Measurements from ENCODE around the gene DENND6B.

Gene DENND6B

GRCh38 chr22:50316114-50317065 lies 10.4 kb downstream of the DENND6B start:
- DNase-seq (ENCODE audit: low read depth in 2 of 2): no peak

GRCh38 chr22:50315289-50316113 lies 11.3 kb downstream of the DENND6B start:
- DNase-seq (ENCODE audit: low read depth in 2 of 2): no peak

GRCh38 chr22:50314455-50315288 lies 12.1 kb downstream of the DENND6B start:
- peak; percentile 67 to 74 for DNase-seq (ENCODE audit: low read depth in 2 of 2)

GRCh38 chr22:50314081-50314454 lies 12.7 kb downstream of the DENND6B start:
- DNase-seq (ENCODE audit: low read depth in 2 of 2): no peak

GRCh38 chr22:50313600-50313999 lies 13.2 kb downstream of the DENND6B start:
- no peak for DNase-seq (ENCODE audit: low read depth in 2 of 2)

GRCh38 chr22:50313021-50313420 lies 13.8 kb downstream of the DENND6B start:
- no peak for DNase-seq (ENCODE audit: low read depth in 2 of 2)

- DNase-seq (ENCODE audit: low read depth in 2 of 2): no peak
Measured at GRCh38 chr22:50312371-50312770, 14.4 kb downstream of the DENND6B start.

GRCh38 chr22:50311606-50312351 lies 15.0 kb downstream of the DENND6B start:
- DNase-seq (ENCODE audit: low read depth in 2 of 2): no peak

GRCh38 chr22:50310949-50311444 lies 15.8 kb downstream of the DENND6B start:
- no peak for DNase-seq (ENCODE audit: low read depth in 2 of 2)

- no peak for DNase-seq (ENCODE audit: low read depth in 2 of 2)
Measured at GRCh38 chr22:50310031-50310722, 16.6 kb downstream of the DENND6B start.

GRCh38 chr22:50309601-50309991 lies 17.2 kb downstream of the DENND6B start:
- DNase-seq (ENCODE audit: low read depth in 2 of 2): no peak

GRCh38 chr22:50308986-50309600 lies 17.7 kb downstream of the DENND6B start:
- DNase-seq (ENCODE audit: low read depth in 2 of 2): no peak

GRCh38 chr22:50308597-50308935 lies 18.2 kb downstream of the DENND6B start:
- no peak for DNase-seq (ENCODE audit: low read depth in 2 of 2)

GRCh38 chr22:50307890-50308596 lies 18.8 kb downstream of the DENND6B start:
- no peak for DNase-seq (ENCODE audit: low read depth in 2 of 2)

GRCh38 chr22:50306753-50307749 lies 19.8 kb downstream of the DENND6B start, which contains the start of gene PLXNB2:
TSS of gene PLXNB2 (minus strand) at chr22:50307646. CDS start at chr22:50290584, 17,062 bp downstream.
- peak in 1 of 2 donors; percentile 23 for DNase-seq (ENCODE audit: low read depth in 2 of 2)

- no peak for DNase-seq (ENCODE audit: low read depth in 2 of 2)
Measured at GRCh38 chr22:50305923-50306566, 20.8 kb downstream of the DENND6B start.

- no peak for DNase-seq (ENCODE audit: low read depth in 2 of 2)
Measured at GRCh38 chr22:50305393-50305922, 21.4 kb downstream of the DENND6B start.

All from stimulated activated CD4-positive, alpha-beta T cell treated with anti-CD3 and anti-CD28 coated beads, Interleukin-4, amount 100 ng/mL, for 48 hours (primary cell).